ENCODE results near the gene FAM83D. TPM values are rescaled to one million over a fixed set of nuclear protein-coding genes. Genes with fewer than 3 reads are reported as not detected.

The FAM83D gene
- total RNA-seq, 1 experiment from 2014 or later: 48.1 TPM

- no peak overlapping the region for H4K5ac ChIP-seq (ENCODE audit: insufficient read length, low read depth, low read length)
- no peak overlapping the region for H3K4ac ChIP-seq (ENCODE audit: low read depth, low read length)
- H3K36me3 Mint-ChIP-seq (ENCODE audit: insufficient read depth in 1 of 3, low read depth in 3 of 3): peaks cover 64 to 90% (median 89%) of the 10 kb centered on the region in 3 experiments
- peaks cover 5% of the 10 kb centered on the region for H3K79me1 ChIP-seq (ENCODE audit: insufficient read depth, low read depth, low read length, poor library complexity, severe bottlenecking)
- H3K23ac ChIP-seq (ENCODE audit: insufficient read length, low read depth, low read length): no peak overlapping the region
- H3K56ac ChIP-seq (ENCODE audit: insufficient read length, low read depth, low read length): no peak overlapping the region
- H3K27ac Mint-ChIP-seq: no peak overlapping the region
- no peaks in the 10 kb centered on the region for H3K23me2 ChIP-seq (ENCODE audit: insufficient read length, low read depth, low read length, poor library complexity, severe bottlenecking)
- H3K9ac ChIP-seq (ENCODE audit: extremely low read depth, insufficient read length, low read length): no peak overlapping the region
- no peak overlapping the region for H3K14ac ChIP-seq (ENCODE audit: insufficient read depth, low read length)
- H2AFZ ChIP-seq (ENCODE audit: low read length): no peak overlapping the region
- no peak overlapping the region for H2BK20ac ChIP-seq (ENCODE audit: low read depth, low read length, poor library complexity, severe bottlenecking)
- H2BK12ac ChIP-seq (ENCODE audit: insufficient read length, low read depth, low read length): no peak overlapping the region
- H3K4me1 Mint-ChIP-seq: peaks cover 4 to 9% of the 10 kb centered on the region in 2 experiments; a peak in 3 of 4 replicates
- H3K9me3 Mint-ChIP-seq: no peaks in the 10 kb centered on the region
- H3K27me3 ChIP-seq (ENCODE audit: insufficient read depth, low read length): no peaks in the 10 kb centered on the region
- H3K79me2 ChIP-seq (ENCODE audit: insufficient read depth, low read length): no peaks in the 10 kb centered on the region
- no peak overlapping the region for H3K18ac ChIP-seq (ENCODE audit: insufficient read length, low read depth, low read length)
- no peak overlapping the region for H2BK120ac ChIP-seq (ENCODE audit: low read depth, low read length, poor library complexity, severe bottlenecking)
- no peak overlapping the region for H3K4me3 Mint-ChIP-seq
- H2BK5ac ChIP-seq (ENCODE audit: insufficient read length, low read length): no peak overlapping the region
- H4K8ac ChIP-seq (replicated peaks; ENCODE audit: insufficient read length, low read depth, low read length): no peak overlapping the region
- H3T11ph ChIP-seq (ENCODE audit: low read length): no peak overlapping the region
- H2BK15ac ChIP-seq (ENCODE audit: low read depth, low read length): no peak overlapping the region
- no peak for TF ChIP-seq CTCF (conservative IDR thresholded peaks at IDR 0.05)
- no peak for DNase-seq
- no peaks in the 10 kb centered on the region for H4K20me1 ChIP-seq (ENCODE audit: control insufficient read depth, insufficient read depth, insufficient read length)
- no peak overlapping the region for H4K91ac ChIP-seq (ENCODE audit: insufficient read length, low read depth, low read length)
- no peaks in the 10 kb centered on the region for H3K4me1 ChIP-seq (ENCODE audit: insufficient read depth, low read length)
- H3K9me3 ChIP-seq (ENCODE audit: control insufficient read depth, low read depth, low read length): no peaks in the 10 kb centered on the region
- no CpG with 5 or more reads among the region's 7 CpGs for WGBS (ENCODE audit: extremely low coverage, insufficient read length, low lambda C conversion rate)
- H3K27me3 Mint-ChIP-seq (ENCODE audit: low read depth): no peaks in the 10 kb centered on the region
- no peak overlapping the region for H3K4me2 ChIP-seq (ENCODE audit: insufficient read depth, insufficient read length, low read length)
- H3K27ac ChIP-seq (ENCODE audit: insufficient read length, low read depth, low read length): no peak overlapping the region
- no peak overlapping the region for H2AK5ac ChIP-seq (ENCODE audit: insufficient read length, low read length)
Measured at GRCh38 chr20:38947931-38948362, 21.7 kb downstream of the FAM83D start.
